ENCODE results near the gene RPP21.

RPP21 gene

GRCh38 chr6:30340589-30341054 is 4.3 kb upstream of the RPP21 start:
- no peaks in the 10 kb centered on the region for H3K4me1 ChIP-seq (ENCODE audit: control insufficient read depth, insufficient read depth, low read length)
- H3K9ac ChIP-seq (ENCODE audit: low read depth, low read length), result no peak overlapping the region
- H3K27me3 ChIP-seq (ENCODE audit: control insufficient read depth, insufficient read depth, low read length), result no peaks in the 10 kb centered on the region
- no peak overlapping the region for H3K4me3 ChIP-seq (ENCODE audit: low read depth, low read length)
- peaks cover 15% of the 10 kb centered on the region for H3K36me3 ChIP-seq (ENCODE audit: control insufficient read depth, insufficient read depth, low read length)
- no peaks in the 10 kb centered on the region for H3K9me3 ChIP-seq (ENCODE audit: control insufficient read depth, insufficient read depth, low read length)

- Histone ChIP-seq H3K9me3 (ENCODE audit: control insufficient read depth, insufficient read depth, low read length) (no peaks in the 10 kb centered on the region), H3K27me3 (ENCODE audit: control insufficient read depth, insufficient read depth, low read length) (no peaks in the 10 kb centered on the region), H3K36me3 (ENCODE audit: control insufficient read depth, insufficient read depth, low read length) (peaks cover 11% of the 10 kb centered on the region)
These were observed 3.7 kb upstream of the RPP21 start for GRCh38 chr6:30341218-30341617.

GRCh38 chr6:30341728-30342127 is 3.2 kb upstream of the RPP21 start:
- H3K36me3 ChIP-seq (ENCODE audit: control insufficient read depth, insufficient read depth, low read length), result peaks cover 10% of the 10 kb centered on the region
- no peaks in the 10 kb centered on the region for H3K27me3 ChIP-seq (ENCODE audit: control insufficient read depth, insufficient read depth, low read length)
- H3K4me3 ChIP-seq (ENCODE audit: low read depth, low read length), result no peak overlapping the region
- H3K9ac ChIP-seq (ENCODE audit: low read depth, low read length), result no peak overlapping the region
- H3K4me1 ChIP-seq (ENCODE audit: control insufficient read depth, insufficient read depth, low read length), result no peaks in the 10 kb centered on the region
- no peaks in the 10 kb centered on the region for H3K9me3 ChIP-seq (ENCODE audit: control insufficient read depth, insufficient read depth, low read length)

More at GRCh38 chr6:30341218-30341617, 3.7 kb upstream of the RPP21 start:
- no peaks in the 10 kb centered on the region for H3K4me1 ChIP-seq (ENCODE audit: control insufficient read depth, insufficient read depth, low read length)
- H3K9ac ChIP-seq (ENCODE audit: low read depth, low read length), result no peak overlapping the region
- no peak overlapping the region for H3K4me3 ChIP-seq (ENCODE audit: low read depth, low read length)

- Histone ChIP-seq H3K4me1 (ENCODE audit: control insufficient read depth, insufficient read depth, low read length) (no peaks in the 10 kb centered on the region), H3K9me3 (ENCODE audit: control insufficient read depth, insufficient read depth, low read length) (no peaks in the 10 kb centered on the region)
These were observed 627 bp upstream of the RPP21 start for GRCh38 chr6:30344191-30344867.

GRCh38 chr6:30345852-30346251 is 896 bp downstream of the RPP21 start:
- Histone ChIP-seq H3K27me3 (ENCODE audit: control insufficient read depth, insufficient read depth, low read length) (no peaks in the 10 kb centered on the region), H3K4me3 (ENCODE audit: low read depth, low read length) (peak overlapping the region; percentile 87), H3K4me1 (ENCODE audit: control insufficient read depth, insufficient read depth, low read length) (no peaks in the 10 kb centered on the region), H3K9ac (ENCODE audit: low read depth, low read length) (no peak overlapping the region), H3K9me3 (ENCODE audit: control insufficient read depth, insufficient read depth, low read length) (no peaks in the 10 kb centered on the region), H3K36me3 (ENCODE audit: control insufficient read depth, insufficient read depth, low read length) (peaks cover 7% of the 10 kb centered on the region)

More at GRCh38 chr6:30344191-30344867, 627 bp upstream of the RPP21 start:
- Histone ChIP-seq H3K9ac (ENCODE audit: low read depth, low read length) (no peak overlapping the region), H3K27me3 (ENCODE audit: control insufficient read depth, insufficient read depth, low read length) (no peaks in the 10 kb centered on the region), H3K4me3 (ENCODE audit: low read depth, low read length) (peak overlapping the region; percentile 87), H3K36me3 (ENCODE audit: control insufficient read depth, insufficient read depth, low read length) (peaks cover 7% of the 10 kb centered on the region)

GRCh38 chr6:30348957-30349356 is 4.0 kb downstream of the RPP21 start:
- no peaks in the 10 kb centered on the region for H3K36me3 ChIP-seq (ENCODE audit: control insufficient read depth, insufficient read depth, low read length)
- no peaks in the 10 kb centered on the region for H3K4me1 ChIP-seq (ENCODE audit: control insufficient read depth, insufficient read depth, low read length)
- no peak overlapping the region for H3K4me3 ChIP-seq (ENCODE audit: low read depth, low read length)
- no peak overlapping the region for H3K9ac ChIP-seq (ENCODE audit: low read depth, low read length)
- peaks cover 2% of the 10 kb centered on the region for H3K27me3 ChIP-seq (ENCODE audit: control insufficient read depth, insufficient read depth, low read length)
- no peaks in the 10 kb centered on the region for H3K9me3 ChIP-seq (ENCODE audit: control insufficient read depth, insufficient read depth, low read length)

GRCh38 chr6:30349421-30350177 is 4.6 kb downstream of the RPP21 start:
- H3K9me3 ChIP-seq (ENCODE audit: control insufficient read depth, insufficient read depth, low read length), result no peaks in the 10 kb centered on the region
- H3K27me3 ChIP-seq (ENCODE audit: control insufficient read depth, insufficient read depth, low read length), result peaks cover 2% of the 10 kb centered on the region

GRCh38 chr6:30350524-30350923 is 5.6 kb downstream of the RPP21 start:
- Histone ChIP-seq H3K9me3 (ENCODE audit: control insufficient read depth, insufficient read depth, low read length) (no peaks in the 10 kb centered on the region), H3K27me3 (ENCODE audit: control insufficient read depth, insufficient read depth, low read length) (peaks cover 2% of the 10 kb centered on the region), H3K4me1 (ENCODE audit: control insufficient read depth, insufficient read depth, low read length) (no peaks in the 10 kb centered on the region), H3K9ac (ENCODE audit: low read depth, low read length) (no peak overlapping the region), H3K4me3 (ENCODE audit: low read depth, low read length) (no peak overlapping the region), H3K36me3 (ENCODE audit: control insufficient read depth, insufficient read depth, low read length) (no peaks in the 10 kb centered on the region)

More at GRCh38 chr6:30349421-30350177, 4.6 kb downstream of the RPP21 start:
- no peaks in the 10 kb centered on the region for H3K4me1 ChIP-seq (ENCODE audit: control insufficient read depth, insufficient read depth, low read length)
- no peak overlapping the region for H3K4me3 ChIP-seq (ENCODE audit: low read depth, low read length)
- H3K36me3 ChIP-seq (ENCODE audit: control insufficient read depth, insufficient read depth, low read length), result no peaks in the 10 kb centered on the region
- H3K9ac ChIP-seq (ENCODE audit: low read depth, low read length), result no peak overlapping the region

- Histone ChIP-seq H3K4me3 (ENCODE audit: low read depth, low read length) (no peak overlapping the region), H3K27me3 (ENCODE audit: control insufficient read depth, insufficient read depth, low read length) (peaks cover 2% of the 10 kb centered on the region), H3K4me1 (ENCODE audit: control insufficient read depth, insufficient read depth, low read length) (no peaks in the 10 kb centered on the region)
These were observed 7.6 kb downstream of the RPP21 start for GRCh38 chr6:30352550-30352949.

GRCh38 chr6:30355281-30355680 is 10.3 kb downstream of the RPP21 start:
- no peak overlapping the region for H3K4me3 ChIP-seq (ENCODE audit: low read depth, low read length)
- no peak overlapping the region for H3K9ac ChIP-seq (ENCODE audit: low read depth, low read length)
- no peaks in the 10 kb centered on the region for H3K36me3 ChIP-seq (ENCODE audit: control insufficient read depth, insufficient read depth, low read length)
- H3K27me3 ChIP-seq (ENCODE audit: control insufficient read depth, insufficient read depth, low read length), result peaks cover 27% of the 10 kb centered on the region
- H3K4me1 ChIP-seq (ENCODE audit: control insufficient read depth, insufficient read depth, low read length), result no peaks in the 10 kb centered on the region
- no peaks in the 10 kb centered on the region for H3K9me3 ChIP-seq (ENCODE audit: control insufficient read depth, insufficient read depth, low read length)

More at GRCh38 chr6:30352550-30352949, 7.6 kb downstream of the RPP21 start:
- Histone ChIP-seq H3K36me3 (ENCODE audit: control insufficient read depth, insufficient read depth, low read length) (no peaks in the 10 kb centered on the region), H3K9ac (ENCODE audit: low read depth, low read length) (no peak overlapping the region), H3K9me3 (ENCODE audit: control insufficient read depth, insufficient read depth, low read length) (no peaks in the 10 kb centered on the region)

GRCh38 chr6:30356536-30356935 is 11.6 kb downstream of the RPP21 start:
- Histone ChIP-seq H3K9me3 (ENCODE audit: control insufficient read depth, insufficient read depth, low read length) (no peaks in the 10 kb centered on the region), H3K36me3 (ENCODE audit: control insufficient read depth, insufficient read depth, low read length) (no peaks in the 10 kb centered on the region), H3K4me3 (ENCODE audit: low read depth, low read length) (no peak overlapping the region), H3K9ac (ENCODE audit: low read depth, low read length) (no peak overlapping the region), H3K27me3 (ENCODE audit: control insufficient read depth, insufficient read depth, low read length) (peaks cover 37% of the 10 kb centered on the region), H3K4me1 (ENCODE audit: control insufficient read depth, insufficient read depth, low read length) (no peaks in the 10 kb centered on the region)

Data from iPS-15b (cell line).